HepG2 (cell line): ENCODE measurements around the gene VPS37D. TPM values are rescaled to one million over a fixed set of nuclear protein-coding genes. Genes with fewer than 3 reads are reported as not detected.

Experiments
- ARNT2 ChIP-seq: sonication (generic); formaldehyde crosslinking; IDR thresholded peaks from 2 replicates; pipeline ENCODE4 v1.8.0; 2022; ENCODE audit warnings: mild to moderate bottlenecking, low read depth, missing genetic modification reagents, moderate library complexity
- CBX1 ChIP-seq: IDR thresholded peaks from one replicate; pipeline ENCODE4 v1.6.1; 2016; ENCODE audit warnings: antibody characterized with exemption, low read depth
- CHD2 ChIP-seq: IDR thresholded peaks from 2 replicates; pipeline ENCODE4 v1.6.1; 2011; ENCODE audit warnings: low read depth, low read length, improper control_type of control experiment
- FIP1L1 ChIP-seq: fragments of 200-400 bp; formaldehyde crosslinking; IDR thresholded peaks from 2 replicates; pipeline ENCODE4 v1.6.1; 2018; ENCODE audit warnings: low read depth, mild to moderate bottlenecking, low read length, moderate library complexity, borderline replicate concordance; ENCODE audit not compliant: insufficient read depth
- FLYWCH1 ChIP-seq: sonication (generic); formaldehyde crosslinking; IDR thresholded peaks from 2 replicates; pipeline ENCODE4 v1.8.1; 2023; ENCODE audit warnings: mild to moderate bottlenecking, missing genetic modification reagents
- HMG20B ChIP-seq: conservative IDR thresholded peaks from 2 replicates; pipeline ENCODE4 v1.6.1; 2016; ENCODE audit warnings: missing genetic modification reagents, missing compliant biosample characterization
- ISL2 ChIP-seq: sonication (generic); formaldehyde crosslinking; IDR thresholded peaks from 2 replicates; pipeline ENCODE4 v1.5.0; 2020; ENCODE audit warnings: missing genetic modification reagents
- MED13 ChIP-seq: sonication (generic); formaldehyde crosslinking; IDR thresholded peaks from 2 replicates; pipeline ENCODE4 v1.5.0; 2020; ENCODE audit warnings: missing genetic modification reagents
- MYNN ChIP-seq: sonication (generic); formaldehyde crosslinking; IDR thresholded peaks from 2 replicates; pipeline ENCODE4 v1.4.0; 2020; ENCODE audit warnings: mild to moderate bottlenecking, low read depth, missing genetic modification reagents
- RFX1 ChIP-seq: fragments of 450-650 bp; IDR thresholded peaks from 2 replicates; pipeline ENCODE4 v1.6.1; 2017
- SALL2 ChIP-seq: sonication (generic); formaldehyde crosslinking; IDR thresholded peaks from 2 replicates; pipeline ENCODE4 v1.8.1; 2023; ENCODE audit warnings: mild to moderate bottlenecking, missing genetic modification reagents, inconsistent platforms
- SP4 ChIP-seq: sonication (generic); formaldehyde crosslinking; IDR thresholded peaks from 2 replicates; pipeline ENCODE4 v1.8.1; 2023; ENCODE audit warnings: mild to moderate bottlenecking, missing genetic modification reagents
- SSRP1 ChIP-seq: IDR thresholded peaks from 2 replicates; pipeline ENCODE4 v1.6.1; 2016; ENCODE audit warnings: control low read depth
- TOE1 ChIP-seq: sonication (generic); formaldehyde crosslinking; IDR thresholded peaks from 2 replicates; pipeline ENCODE4 v1.4.0; 2020; ENCODE audit warnings: mild to moderate bottlenecking, missing genetic modification reagents
- YEATS2 ChIP-seq: sonication (generic); formaldehyde crosslinking; IDR thresholded peaks from 2 replicates; pipeline ENCODE4 v1.4.0; 2020; ENCODE audit warnings: missing genetic modification reagents, borderline replicate concordance
- ZBTB3 ChIP-seq: sonication (generic); formaldehyde crosslinking; IDR thresholded peaks from 2 replicates; pipeline ENCODE4 v1.4.0; 2020; ENCODE audit warnings: low read depth, mild to moderate bottlenecking, moderate library complexity, missing genetic modification reagents, borderline replicate concordance
- ZEB1 ChIP-seq: IDR thresholded peaks from 2 replicates; pipeline ENCODE4 v1.6.1; 2012; ENCODE audit warnings: mild to moderate bottlenecking, low read depth, inconsistent platforms; ENCODE audit not compliant: insufficient replicate concordance
- ZFP36L2 ChIP-seq: sonication (generic); formaldehyde crosslinking; IDR thresholded peaks from 2 replicates; pipeline ENCODE4 v1.4.0; 2020; ENCODE audit warnings: missing genetic modification reagents
- ZNF333 ChIP-seq: sonication (generic); formaldehyde crosslinking; IDR thresholded peaks from 2 replicates; pipeline ENCODE4 v1.4.0; 2020; ENCODE audit warnings: mild to moderate bottlenecking, missing genetic modification reagents, borderline replicate concordance
- ZNF446 ChIP-seq: sonication (generic); formaldehyde crosslinking; IDR thresholded peaks from 2 replicates; pipeline ENCODE4 v1.5.0; 2020; ENCODE audit warnings: mild to moderate bottlenecking, missing genetic modification reagents
- ZNF777 ChIP-seq: sonication (generic); formaldehyde crosslinking; IDR thresholded peaks from 2 replicates; pipeline ENCODE4 v1.4.0; 2020; ENCODE audit warnings: missing genetic modification reagents
- ZSCAN25 ChIP-seq: sonication (generic); formaldehyde crosslinking; IDR thresholded peaks from 2 replicates; pipeline ENCODE4 v1.8.0; 2022; ENCODE audit warnings: mild to moderate bottlenecking, missing genetic modification reagents
- ZSCAN30 ChIP-seq: sonication (generic); formaldehyde crosslinking; IDR thresholded peaks from 2 replicates; pipeline ENCODE4 v1.5.0; 2020; ENCODE audit warnings: mild to moderate bottlenecking, missing genetic modification reagents
- polyA plus RNA-seq, 8 experiments: library from polyadenylated mRNA; depleted of rRNA in 3 of 8; stranded (reverse) in 7 of 8; unstranded in 1 of 8; fragments of >200 nt; fragmentation: Illumina TruSeq in 4 of 8; extraction: Trizol in 4 of 8; gene quantifications; 2 replicates each; pipeline versions ENCODE4 v1.2.1 to v1.2.3, GENCODE V29; 2011 to 2016; ENCODE audit warnings: low read depth in 4 of 8, missing spikeins in 1 of 8, mixed read lengths in 1 of 8; ENCODE audit not compliant: insufficient read depth in 1 of 8
- total RNA-seq, 5 experiments: library from RNA; depleted of rRNA; stranded (reverse); fragments of >200 nt; fragmentation: Illumina TruSeq; extraction: Trizol; gene quantifications; 2 replicates each; pipeline ENCODE4 v1.2.3, GENCODE V29; 2016; ENCODE audit warnings: low read depth in 1 of 5
- TF ChIP-seq, protein P1 (sequence below): sonication (generic); formaldehyde crosslinking; IDR thresholded peaks from 2 replicates; pipeline ENCODE4 v1.4.0; 2020; ENCODE audit warnings: missing genetic modification reagents
- TF ChIP-seq, protein P2 (sequence below): sonication (generic); formaldehyde crosslinking; IDR thresholded peaks from 2 replicates; pipeline ENCODE4 v1.4.0; 2020; ENCODE audit warnings: missing genetic modification reagents

VPS37D gene
- total and polyA plus RNA-seq, 2 of the 13 experiments (the other 11 are each of a cell fraction or from before 2014, with no cell fraction given), result 3.8 to 6.3 TPM

DNA sequence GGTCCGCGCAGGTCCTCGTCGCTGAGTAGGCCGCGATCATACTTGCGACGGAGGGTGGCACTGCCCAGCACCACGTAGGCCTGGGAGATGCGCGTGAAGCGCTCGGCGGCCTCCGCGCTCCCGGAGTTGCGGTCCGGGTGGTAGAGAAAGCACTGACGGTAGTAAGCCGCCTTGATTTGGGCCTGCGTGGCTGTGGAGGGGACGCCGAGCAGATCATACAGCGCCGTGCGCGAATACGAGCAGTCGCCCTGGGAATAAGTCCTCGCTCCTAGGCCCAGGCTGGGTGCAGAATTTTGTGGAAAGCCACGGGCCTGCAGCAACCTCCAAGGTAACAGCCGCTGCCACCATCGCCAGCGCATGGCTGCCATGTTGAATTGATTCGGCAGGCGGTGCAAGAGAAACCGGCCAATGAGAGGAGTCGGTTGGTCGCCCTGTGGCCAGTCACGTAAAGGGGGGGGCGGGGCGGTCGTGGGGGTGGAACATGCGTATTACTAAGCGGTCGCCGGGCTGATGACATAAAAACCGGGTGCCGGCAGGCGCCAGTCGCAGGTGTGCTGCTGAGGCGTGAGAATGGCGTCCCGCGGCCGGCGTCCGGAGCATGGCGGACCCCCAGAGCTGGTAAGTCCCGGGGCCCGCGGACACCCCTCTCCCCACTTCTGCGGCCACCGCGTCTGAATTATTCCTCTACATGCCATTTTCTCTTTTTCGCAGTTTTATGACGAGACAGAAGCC is 15.6 kb downstream of the VPS37D start, which contains the start of the genes BUD23 and DNAJC30 (continued):
- peak; percentile 37; the same call in 1 of the 2 replicates for TF ChIP-seq ZNF777 (CRISPR knock-in tag)
- TF ChIP-seq, protein P1, sequence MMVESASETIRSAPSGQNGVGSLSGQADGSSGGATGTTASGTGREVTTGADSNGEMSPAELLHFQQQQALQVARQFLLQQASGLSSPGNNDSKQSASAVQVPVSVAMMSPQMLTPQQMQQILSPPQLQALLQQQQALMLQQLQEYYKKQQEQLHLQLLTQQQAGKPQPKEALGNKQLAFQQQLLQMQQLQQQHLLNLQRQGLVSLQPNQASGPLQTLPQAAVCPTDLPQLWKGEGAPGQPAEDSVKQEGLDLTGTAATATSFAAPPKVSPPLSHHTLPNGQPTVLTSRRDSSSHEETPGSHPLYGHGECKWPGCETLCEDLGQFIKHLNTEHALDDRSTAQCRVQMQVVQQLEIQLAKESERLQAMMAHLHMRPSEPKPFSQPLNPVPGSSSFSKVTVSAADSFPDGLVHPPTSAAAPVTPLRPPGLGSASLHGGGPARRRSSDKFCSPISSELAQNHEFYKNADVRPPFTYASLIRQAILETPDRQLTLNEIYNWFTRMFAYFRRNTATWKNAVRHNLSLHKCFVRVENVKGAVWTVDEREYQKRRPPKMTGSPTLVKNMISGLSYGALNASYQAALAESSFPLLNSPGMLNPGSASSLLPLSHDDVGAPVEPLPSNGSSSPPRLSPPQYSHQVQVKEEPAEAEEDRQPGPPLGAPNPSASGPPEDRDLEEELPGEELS (CRISPR knock-in tag), result no peak
- TF ChIP-seq RFX1, result no peak
- TF ChIP-seq ZNF333 (CRISPR knock-in tag), result peak; percentile 59; the same call in 1 of the 2 replicates
- no peak for TF ChIP-seq FLYWCH1
- TF ChIP-seq YEATS2, result peak; percentile 30; the same call in 1 of the 2 replicates
- TF ChIP-seq ZFP36L2 (CRISPR knock-in tag), result no peak
- 0 out of 2 replicates have a peak, but pooled peaks have one; percentile 10 for TF ChIP-seq ZNF446 (CRISPR knock-in tag)
- TF ChIP-seq ZEB1, result no peak
- TF ChIP-seq FIP1L1, result no peak
- peak; percentile 44; the same call in 1 of the 2 replicates for TF ChIP-seq SALL2
- TF ChIP-seq SSRP1 (CRISPR knock-in tag), result peak; percentile 63; the same call in 1 of the 2 replicates
- no peak; the same call in 1 of the 2 replicates for TF ChIP-seq SP4 (CRISPR knock-in tag)
- no peak for TF ChIP-seq MYNN (CRISPR knock-in tag)
- peak; percentile 41; the same call in 1 of the 2 replicates for TF ChIP-seq ISL2 (CRISPR knock-in tag)
- peak; percentile 64; the same call in 1 of the 2 replicates for TF ChIP-seq CHD2
- TF ChIP-seq HMG20B (CRISPR knock-in tag), result no peak
- TF ChIP-seq, protein P2, sequence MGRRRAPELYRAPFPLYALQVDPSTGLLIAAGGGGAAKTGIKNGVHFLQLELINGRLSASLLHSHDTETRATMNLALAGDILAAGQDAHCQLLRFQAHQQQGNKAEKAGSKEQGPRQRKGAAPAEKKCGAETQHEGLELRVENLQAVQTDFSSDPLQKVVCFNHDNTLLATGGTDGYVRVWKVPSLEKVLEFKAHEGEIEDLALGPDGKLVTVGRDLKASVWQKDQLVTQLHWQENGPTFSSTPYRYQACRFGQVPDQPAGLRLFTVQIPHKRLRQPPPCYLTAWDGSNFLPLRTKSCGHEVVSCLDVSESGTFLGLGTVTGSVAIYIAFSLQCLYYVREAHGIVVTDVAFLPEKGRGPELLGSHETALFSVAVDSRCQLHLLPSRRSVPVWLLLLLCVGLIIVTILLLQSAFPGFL (CRISPR knock-in tag), result no peak
- TF ChIP-seq ZSCAN25, result no peak
- no peak for TF ChIP-seq ZSCAN30 (CRISPR knock-in tag)
- no peak; the same call in 1 of the 2 replicates for TF ChIP-seq MED13 (CRISPR knock-in tag)
- TF ChIP-seq TOE1 (CRISPR knock-in tag), result no peak
- peak; percentile 78 for TF ChIP-seq ARNT2
- TF ChIP-seq CBX1, result peak; percentile 69
- TF ChIP-seq ZBTB3, result no peak
